Thoracic aorta (tissue), 2 donors: Measurements from ENCODE around the gene RALGAPA2. TPM values are rescaled to one million over a fixed set of nuclear protein-coding genes. Genes with fewer than 3 reads are reported as not detected.

ENCODE experiments used
- ATAC-seq: fragments of 150-250 bp; one replicate; pipeline ENCODE4 v1.8.0; 2017; ENCODE audit warnings: low read depth; ENCODE audit not compliant: insufficient number of reproducible peaks, low FRiP score
- DNase-seq: peaks from one replicate; pipeline ENCODE4 v3.0.0-alpha.2; 2020; ENCODE audit warnings: low spot score
- H3K27ac ChIP-seq, 2 donors: fragments of 200-600 bp; sonication (generic); 1 replicate in 1 of 2; 2 replicates in 1 of 2; pipeline ENCODE4 v1.5.1; 2016; ENCODE audit warnings: mild to moderate bottlenecking in 2 of 2, moderate library complexity in 2 of 2
- H3K27me3 ChIP-seq: fragments of 200-600 bp; sonication (generic); replicated peaks from 2 replicates; pipeline ENCODE4 v1.6.0; 2016; ENCODE audit warnings: mild to moderate bottlenecking; ENCODE audit not compliant: insufficient read depth
- H3K36me3 ChIP-seq: fragments of 200-600 bp; sonication (generic); one replicate; pipeline ENCODE4 v1.5.1; 2016
- H3K4me1 ChIP-seq, 2 donors: fragments of 200-600 bp; sonication (generic); 1 replicate in 1 of 2; 2 replicates in 1 of 2; pipeline versions ENCODE4 v1.5.1 to v1.6.0; 2016; ENCODE audit warnings: low read depth in 2 of 2, mild to moderate bottlenecking in 1 of 2; ENCODE audit not compliant: control insufficient read depth in 1 of 2
- H3K4me3 ChIP-seq: fragments of 200-600 bp; sonication (generic); 2 replicates; pipeline ENCODE4 v1.5.1; 2016; ENCODE audit warnings: mild to moderate bottlenecking
- H3K9me3 ChIP-seq: fragments of 200-600 bp; sonication (generic); 2 replicates; pipeline ENCODE4 v1.5.1; 2016
- total RNA-seq, 2 donors: library from RNA; depleted of rRNA; stranded (reverse); fragments of >200 nt; gene quantifications; one replicate each; pipeline versions ENCODE4 v1.1.0 to v1.2.3, GENCODE V29; 2016
- TF ChIP-seq, protein P1 (sequence below): fragments of 200-600 bp; sonication (generic); IDR thresholded peaks from one replicate; pipeline ENCODE4 v1.5.1; 2019; ENCODE audit warnings: antibody characterized with exemption

Gene RALGAPA2
- total RNA-seq, 2 donors from 2014 or later = 20.3 to 48.3 TPM

GRCh38 chr20:20721489-20721888, 9.0 kb upstream of the RALGAPA2 start:
- TF ChIP-seq, protein P1, sequence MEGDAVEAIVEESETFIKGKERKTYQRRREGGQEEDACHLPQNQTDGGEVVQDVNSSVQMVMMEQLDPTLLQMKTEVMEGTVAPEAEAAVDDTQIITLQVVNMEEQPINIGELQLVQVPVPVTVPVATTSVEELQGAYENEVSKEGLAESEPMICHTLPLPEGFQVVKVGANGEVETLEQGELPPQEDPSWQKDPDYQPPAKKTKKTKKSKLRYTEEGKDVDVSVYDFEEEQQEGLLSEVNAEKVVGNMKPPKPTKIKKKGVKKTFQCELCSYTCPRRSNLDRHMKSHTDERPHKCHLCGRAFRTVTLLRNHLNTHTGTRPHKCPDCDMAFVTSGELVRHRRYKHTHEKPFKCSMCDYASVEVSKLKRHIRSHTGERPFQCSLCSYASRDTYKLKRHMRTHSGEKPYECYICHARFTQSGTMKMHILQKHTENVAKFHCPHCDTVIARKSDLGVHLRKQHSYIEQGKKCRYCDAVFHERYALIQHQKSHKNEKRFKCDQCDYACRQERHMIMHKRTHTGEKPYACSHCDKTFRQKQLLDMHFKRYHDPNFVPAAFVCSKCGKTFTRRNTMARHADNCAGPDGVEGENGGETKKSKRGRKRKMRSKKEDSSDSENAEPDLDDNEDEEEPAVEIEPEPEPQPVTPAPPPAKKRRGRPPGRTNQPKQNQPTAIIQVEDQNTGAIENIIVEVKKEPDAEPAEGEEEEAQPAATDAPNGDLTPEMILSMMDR = no peak
- no peaks in the 10 kb centered on the region for H3K9me3 ChIP-seq
- no peak overlapping the region for H3K4me3 ChIP-seq
- no peak for ATAC-seq
- H3K36me3 ChIP-seq = no peaks in the 10 kb centered on the region
- no peaks in the 10 kb centered on the region for H3K27me3 ChIP-seq
- no peak overlapping the region for H3K27ac ChIP-seq
- DNase-seq = no peak
- no peaks in the 10 kb centered on the region for H3K4me1 ChIP-seq

GRCh38 chr20:20720158-20720557, 7.7 kb upstream of the RALGAPA2 start:
- Histone ChIP-seq H3K27me3 (no peaks in the 10 kb centered on the region), H3K4me1 (no peaks in the 10 kb centered on the region), H3K36me3 (no peaks in the 10 kb centered on the region), H3K9me3 (no peaks in the 10 kb centered on the region), H3K4me3 (no peak overlapping the region), H3K27ac (no peak overlapping the region)
- DNase-seq = no peak
- ATAC-seq = no peak
- TF ChIP-seq, protein P1 = no peak

DNA sequence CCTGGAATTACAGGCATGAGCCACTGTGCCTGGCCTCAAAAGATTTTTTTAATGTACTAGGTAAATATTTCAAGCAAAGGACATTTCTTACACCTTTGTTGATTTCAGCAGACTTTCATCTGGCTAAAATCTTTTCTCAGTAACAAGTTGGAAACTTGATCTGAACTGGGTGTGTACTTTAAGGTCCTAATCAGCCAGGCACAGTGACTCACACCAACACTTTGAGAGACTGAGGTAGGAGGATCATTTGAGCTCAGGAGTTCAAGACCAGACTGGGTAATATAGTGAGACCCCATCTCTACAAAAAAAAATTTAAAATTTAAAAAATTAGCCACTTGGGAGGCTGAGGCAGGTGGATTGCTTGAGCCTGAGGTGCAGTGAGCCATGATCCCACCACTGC, 7.0 kb upstream of the RALGAPA2 start:
- DNase-seq (no peak), ATAC-seq (no peak)
- Histone ChIP-seq H3K9me3 (no peaks in the 10 kb centered on the region), H3K36me3 (no peaks in the 10 kb centered on the region), H3K27ac (no peak overlapping the region), H3K4me1 (no peaks in the 10 kb centered on the region), H3K4me3 (no peak overlapping the region), H3K27me3 (no peaks in the 10 kb centered on the region)
- TF ChIP-seq, protein P1 = no peak

DNA sequence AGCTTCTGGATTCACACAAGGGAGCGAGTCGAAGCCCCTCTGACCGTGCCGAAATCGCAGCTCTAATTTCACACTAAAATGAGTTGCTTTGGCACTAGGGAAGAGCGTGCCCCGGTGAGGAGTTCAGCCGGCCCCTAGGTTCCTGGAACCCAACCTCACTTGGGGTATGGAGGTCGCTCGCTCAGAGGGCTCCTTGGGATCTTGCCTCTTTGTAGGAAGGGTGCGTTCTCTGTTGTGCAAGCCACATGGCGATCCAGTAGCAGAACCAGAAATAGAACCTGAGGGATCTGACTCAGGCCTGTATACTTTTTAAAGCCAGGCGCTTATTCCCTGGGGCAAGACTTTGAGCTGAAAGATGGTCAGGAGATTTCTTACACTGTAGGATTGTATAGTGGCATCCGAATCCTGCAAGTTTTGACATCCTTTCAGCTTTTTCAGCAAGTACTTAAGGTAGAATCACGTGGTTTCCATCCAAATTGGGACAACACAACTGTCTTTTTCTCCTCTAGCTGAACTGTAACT, 861 bp upstream of the RALGAPA2 start:
- Histone ChIP-seq H3K27me3 (no peaks in the 10 kb centered on the region), H3K27ac (peak overlapping the region; percentile 61 to 85), H3K9me3 (no peaks in the 10 kb centered on the region), H3K4me1 (peaks cover 5 to 25% of the 10 kb centered on the region in 2 donors), H3K4me3 (peak overlapping the region; percentile 84), H3K36me3 (no peaks in the 10 kb centered on the region)
- DNase-seq = no peak
- TF ChIP-seq, protein P1 = no peak
- ATAC-seq = no peak

- DNase-seq (no peak), ATAC-seq (peak; percentile 15)
- TF ChIP-seq, protein P1 = no peak
- no peaks in the 10 kb centered on the region for H3K9me3 ChIP-seq
- H3K36me3 ChIP-seq = no peaks in the 10 kb centered on the region
- peak overlapping the region; percentile 84 for H3K4me3 ChIP-seq
- H3K27me3 ChIP-seq = no peaks in the 10 kb centered on the region
- H3K27ac ChIP-seq = peak overlapping the region; percentile 61 to 85
- H3K4me1 ChIP-seq = peaks cover 5 to 25% of the 10 kb centered on the region in 2 donors
Measured at GRCh38 chr20:20712004-20712473, 405 bp downstream of the RALGAPA2 start.
